Natural killer cell (primary cell): Measurements from ENCODE around the gene TLX1. TPM values are rescaled to one million over a fixed set of nuclear protein-coding genes. Genes with fewer than 3 reads are reported as not detected.

Source experiments
- ATAC-seq, 3 donors: fragments of 150-1000 bp in 2 of 3; fragments of 200-7000 bp in 1 of 3; cut with Tn5 transposase; 1 replicate in 1 of 3; 2 replicates in 2 of 3; pipeline ENCODE4 v1.10.0; 2021; ENCODE audit warnings: mild to moderate bottlenecking in 2 of 3, moderate library complexity in 2 of 3
- DNase-seq, 2 donors: peaks; one replicate each; pipeline versions ENCODE4 v3.0.0 to v3.0.0-alpha.2; 2013 to 2021; ENCODE audit warnings: mixed read lengths in 1 of 2
- H3K27ac ChIP-seq: one replicate; pipeline ENCODE4 v1.5.1; 2013; ENCODE audit warnings: mild to moderate bottlenecking, low read length
- H3K27me3 ChIP-seq: one replicate; pipeline ENCODE4 v1.6.1; 2013; ENCODE audit warnings: low read length; ENCODE audit not compliant: control insufficient read depth, insufficient read depth
- H3K36me3 ChIP-seq: one replicate; pipeline ENCODE4 v1.6.1; 2013; ENCODE audit warnings: low read length; ENCODE audit not compliant: control insufficient read depth, insufficient read depth
- H3K4me1 ChIP-seq: one replicate; pipeline ENCODE4 v1.6.1; 2013; ENCODE audit warnings: low read length; ENCODE audit not compliant: control insufficient read depth, insufficient read depth
- H3K4me3 ChIP-seq: one replicate; pipeline ENCODE4 v1.5.1; 2013; ENCODE audit warnings: low read length
- H3K9me3 ChIP-seq: one replicate; pipeline ENCODE4 v1.6.1; 2013; ENCODE audit warnings: low read length; ENCODE audit not compliant: control insufficient read depth, insufficient read depth
- H3K27ac Mint-ChIP-seq, 2 donors: one replicate each; pipeline ENCODE4 v1.8.0; 2022; ENCODE audit warnings: mild to moderate bottlenecking in 2 of 2, mixed read lengths in 2 of 2, moderate library complexity in 1 of 2
- H3K27me3 Mint-ChIP-seq, 2 donors: one replicate each; pipeline ENCODE4 v1.8.0; 2022; ENCODE audit warnings: low read depth in 2 of 2, mixed read lengths in 2 of 2
- H3K36me3 Mint-ChIP-seq: one replicate; pipeline ENCODE4 v1.8.0; 2022; ENCODE audit warnings: mixed read lengths
- H3K4me1 Mint-ChIP-seq, 2 donors: one replicate each; pipeline ENCODE4 v1.8.0; 2022; ENCODE audit warnings: mixed read lengths in 2 of 2
- H3K4me3 Mint-ChIP-seq: one replicate; pipeline ENCODE4 v1.8.0; 2022; ENCODE audit warnings: mild to moderate bottlenecking, moderate library complexity, mixed read lengths
- H3K9me3 Mint-ChIP-seq, 2 donors: one replicate each; pipeline ENCODE4 v1.8.0; 2022; ENCODE audit warnings: mixed read lengths in 2 of 2
- CTCF ChIP-seq: fragments of 200-600 bp; IDR thresholded peaks from one replicate; pipeline ENCODE4 v1.8.0; 2022; ENCODE audit warnings: antibody characterized with exemption
- WGBS: methylation state at CpG from one replicate; pipeline ENCODE4 v1.1.7; 2013; ENCODE audit warnings: missing lambda C conversion rate; ENCODE audit not compliant: insufficient coverage; 5-methylcytosine and 5-hydroxymethylcytosine counted together
- intact Hi-C: fragments of 100-400 bp; cut with micrococcal nuclease; formaldehyde crosslinking; loops from one replicate; pipeline ENCODE4 v1.14.2; 2022
- total RNA-seq, 4 donors: library from RNA; stranded (reverse); fragments of 120-200 nt in 1 of 4; gene quantifications; one replicate each; pipeline versions ENCODE4 v1.2.3 to v1.2.4, GENCODE V29; 2013 to 2022

The TLX1 gene
- total RNA-seq, 3 donors from 2014 or later (not counting 1 experiment from before 2014, with no cell fraction given): not detected

GRCh38 chr10:101091546-101092290, 39.4 kb upstream of the TLX1 start:
- H3K4me1 Mint-ChIP-seq: peaks cover 0 to 4% of the 10 kb centered on the region in 2 donors
- H3K9me3 Mint-ChIP-seq: no peaks in the 10 kb centered on the region
- WGBS: 75% methylated on average over 10 of the region's 12 CpGs
- peaks cover 6% of the 10 kb centered on the region for H3K27me3 ChIP-seq
- no peak for ATAC-seq
- no peaks in the 10 kb centered on the region for H3K36me3 Mint-ChIP-seq
- H3K9me3 ChIP-seq: no peaks in the 10 kb centered on the region
- H3K4me3 ChIP-seq: no peak overlapping the region
- DNase-seq: no peak
- intact Hi-C loops: no loop called here
- H3K27me3 Mint-ChIP-seq: peaks cover 49 to 62% of the 10 kb centered on the region in 2 donors
- no peak overlapping the region for H3K27ac Mint-ChIP-seq
- no peak overlapping the region for H3K27ac ChIP-seq
- no peak for TF ChIP-seq CTCF
- no peak overlapping the region for H3K4me3 Mint-ChIP-seq
- no peaks in the 10 kb centered on the region for H3K4me1 ChIP-seq
- no peaks in the 10 kb centered on the region for H3K36me3 ChIP-seq

GRCh38 chr10:101092881-101093354, 38.2 kb upstream of the TLX1 start:
- no peak overlapping the region for H3K4me3 Mint-ChIP-seq
- no peak overlapping the region for H3K4me3 ChIP-seq
- DNase-seq: no peak
- intact Hi-C loops: no loop called here
- H3K36me3 ChIP-seq: no peaks in the 10 kb centered on the region
- H3K9me3 Mint-ChIP-seq: no peaks in the 10 kb centered on the region
- peaks cover 43 to 50% of the 10 kb centered on the region in 2 donors for H3K27me3 Mint-ChIP-seq
- H3K27ac Mint-ChIP-seq: no peak overlapping the region
- no peak for ATAC-seq
- peaks cover 0 to 4% of the 10 kb centered on the region in 2 donors for H3K4me1 Mint-ChIP-seq
- WGBS: 55% methylated on average over 9 of the region's 9 CpGs
- TF ChIP-seq CTCF: no peak
- H3K9me3 ChIP-seq: no peaks in the 10 kb centered on the region
- H3K4me1 ChIP-seq: no peaks in the 10 kb centered on the region
- H3K36me3 Mint-ChIP-seq: no peaks in the 10 kb centered on the region
- H3K27ac ChIP-seq: no peak overlapping the region
- H3K27me3 ChIP-seq: peaks cover 1% of the 10 kb centered on the region

GRCh38 chr10:101094121-101094879, 36.8 kb upstream of the TLX1 start:
- TF ChIP-seq CTCF: no peak
- Histone ChIP-seq H3K4me3 (no peak overlapping the region), H3K27ac (no peak overlapping the region), H3K36me3 (no peaks in the 10 kb centered on the region), H3K9me3 (no peaks in the 10 kb centered on the region), H3K27me3 (no peaks in the 10 kb centered on the region), H3K4me1 (no peaks in the 10 kb centered on the region)
- H3K9me3 Mint-ChIP-seq: no peaks in the 10 kb centered on the region
- intact Hi-C loops: no loop called here
- peaks cover 0 to 4% of the 10 kb centered on the region in 2 donors for H3K4me1 Mint-ChIP-seq
- H3K36me3 Mint-ChIP-seq: no peaks in the 10 kb centered on the region
- 75% methylated on average over 11 of the region's 14 CpGs for WGBS
- no peak overlapping the region for H3K27ac Mint-ChIP-seq
- DNase-seq: no peak
- H3K4me3 Mint-ChIP-seq: no peak overlapping the region
- ATAC-seq: no peak
- H3K27me3 Mint-ChIP-seq: peaks cover 42 to 43% of the 10 kb centered on the region in 2 donors
